Measurements from ENCODE around the gene COX4I2.

GRCh38 chr20:31678389-31679356 is 41.0 kb downstream of the COX4I2 start:
- TF ChIP-seq CTCF (IDR thresholded peaks at IDR 0.05; ENCODE audit: low read length) (no peak), EZH2 (optimal IDR thresholded peaks at IDR 0.05; ENCODE audit: low read depth, low read length) (no peak)

All from MM.1S (cell line).